HG02970 (cell line): Measurements from ENCODE around the gene RNF146.
"Not testable (repeated sequence)": the region's sequence is repeated elsewhere in the genome, so short reads cannot be mapped to it uniquely, and the experiment has no call there.

Source experiments
- ATAC-seq: cut with Tn5 transposase; IDR thresholded peaks from one replicate; pipeline ENCODE4 v1.9.1; 2021; ENCODE audit warnings: mild to moderate bottlenecking, moderate library complexity, moderate number of reproducible peaks; ENCODE audit not compliant: unreplicated experiment, low FRiP score

The RNF146 gene, protein sequence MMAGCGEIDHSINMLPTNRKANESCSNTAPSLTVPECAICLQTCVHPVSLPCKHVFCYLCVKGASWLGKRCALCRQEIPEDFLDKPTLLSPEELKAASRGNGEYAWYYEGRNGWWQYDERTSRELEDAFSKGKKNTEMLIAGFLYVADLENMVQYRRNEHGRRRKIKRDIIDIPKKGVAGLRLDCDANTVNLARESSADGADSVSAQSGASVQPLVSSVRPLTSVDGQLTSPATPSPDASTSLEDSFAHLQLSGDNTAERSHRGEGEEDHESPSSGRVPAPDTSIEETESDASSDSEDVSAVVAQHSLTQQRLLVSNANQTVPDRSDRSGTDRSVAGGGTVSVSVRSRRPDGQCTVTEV

DNA sequence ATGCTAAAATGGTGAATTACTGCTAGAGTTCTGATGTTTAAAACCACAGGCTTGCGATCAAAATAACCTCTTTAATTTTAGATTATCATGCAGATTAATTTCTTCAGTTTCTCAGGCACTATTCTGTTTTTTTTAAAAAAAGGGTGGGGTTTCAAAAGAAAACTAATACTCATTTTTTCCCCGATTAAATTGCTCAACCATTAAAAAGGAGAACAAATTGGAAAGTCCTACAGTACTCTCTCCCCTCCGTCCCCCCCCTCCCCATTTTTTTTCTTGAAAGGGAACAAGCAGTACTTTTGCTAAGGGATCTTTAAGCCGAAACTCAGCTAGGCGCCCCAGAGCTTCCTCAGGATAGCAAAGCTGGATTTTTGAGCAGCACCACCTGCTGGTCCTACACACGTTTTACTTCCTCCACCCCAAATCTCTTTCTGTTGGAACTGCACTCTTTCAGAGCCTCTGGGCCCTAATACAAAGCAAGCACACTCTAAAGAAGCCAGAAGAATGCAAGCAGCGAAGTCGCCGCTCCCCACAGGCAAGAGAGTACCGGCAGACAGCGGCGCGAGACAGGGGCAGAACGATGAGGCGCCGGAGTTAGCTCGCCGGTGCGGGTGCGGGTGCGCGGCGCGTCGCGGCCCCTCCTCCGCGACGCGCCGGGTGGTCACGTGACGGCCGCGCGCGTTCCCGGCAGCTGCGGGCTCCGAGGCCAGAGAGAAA is at the start of gene RNF146:
Gene RNF146 (plus strand): TSS at position 687 of the 714 bp plus-strand sequence. CDS start 13,475 bp downstream, outside the sequence.
- peak; percentile 89 for ATAC-seq

DNA sequence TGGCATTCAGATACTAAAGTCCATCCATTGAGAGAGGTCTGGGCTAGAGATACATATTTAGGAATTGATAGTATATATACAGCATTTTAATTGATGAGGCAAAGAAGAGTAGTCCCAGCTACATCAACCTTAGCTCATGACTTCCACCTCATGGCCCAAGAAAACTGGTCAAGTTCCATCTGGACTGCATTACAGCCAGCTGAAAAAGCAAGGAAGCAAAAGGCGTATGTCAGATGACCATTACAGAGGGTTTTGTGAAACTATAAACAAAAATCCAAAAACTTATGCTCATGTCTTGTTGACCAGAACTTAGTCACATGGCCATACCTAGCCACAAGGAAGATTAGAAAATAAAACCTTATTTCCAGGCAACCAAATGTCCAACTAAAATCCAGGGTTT is 46.8 kb upstream of the RNF146 start:
- ATAC-seq = no peak

DNA sequence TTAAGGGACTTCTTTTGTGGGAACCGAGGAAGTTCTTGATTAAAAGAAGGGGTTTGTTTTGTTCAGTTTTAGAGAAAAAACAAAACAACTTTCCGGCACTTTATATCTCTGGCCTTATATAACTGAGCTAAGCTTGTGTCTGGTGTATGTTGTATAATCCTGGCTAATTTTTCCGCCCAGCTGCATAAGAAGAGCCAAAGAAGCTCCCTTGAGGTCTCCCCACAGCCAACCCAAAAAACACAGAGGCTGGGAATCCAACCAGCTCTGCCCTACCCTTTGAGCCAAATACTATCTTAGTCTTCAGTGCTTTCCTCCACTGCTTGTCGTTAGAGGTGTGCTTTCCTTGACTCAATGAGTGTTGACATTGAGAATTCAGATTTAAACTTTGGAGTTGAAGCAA is 45.5 kb upstream of the RNF146 start:
- no peak for ATAC-seq

DNA sequence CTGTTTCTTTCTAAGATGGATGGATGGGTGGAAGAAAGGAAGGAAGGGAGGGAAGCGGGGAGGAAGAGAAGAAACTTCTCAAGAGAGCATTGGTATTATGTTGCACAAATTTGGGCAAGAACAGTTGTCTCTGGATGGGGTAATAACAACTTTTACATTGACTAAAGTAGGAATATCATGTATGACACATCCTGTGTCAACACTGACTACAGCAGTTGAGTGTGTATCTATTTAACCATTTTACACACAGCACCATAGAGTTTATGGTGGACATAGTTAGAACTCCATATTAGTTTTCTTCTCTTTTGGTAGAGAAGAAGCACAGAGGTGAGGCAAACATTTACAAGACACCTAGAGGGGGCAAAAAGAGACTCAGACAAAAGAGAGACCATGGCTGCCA is 44.2 kb upstream of the RNF146 start:
- no peak for ATAC-seq

DNA sequence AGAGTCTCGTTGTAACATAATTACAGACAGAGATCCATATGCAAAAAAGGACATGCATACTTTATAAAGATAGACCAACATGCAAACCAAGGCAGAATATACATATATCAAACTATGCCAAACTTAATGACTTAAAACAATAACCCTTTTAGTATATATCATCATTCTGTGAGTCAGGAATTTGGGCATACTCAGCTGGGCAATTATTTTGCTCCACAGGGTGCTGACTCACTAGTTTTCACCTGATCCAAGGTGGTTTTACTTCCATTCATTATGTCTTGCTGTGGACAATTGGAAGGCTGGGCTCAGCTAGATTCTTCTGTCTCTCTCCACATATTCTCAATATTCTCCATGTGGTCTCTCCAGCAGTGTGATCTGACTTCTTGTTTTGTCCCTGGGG is 41.2 kb upstream of the RNF146 start:
- no peak for ATAC-seq

DNA sequence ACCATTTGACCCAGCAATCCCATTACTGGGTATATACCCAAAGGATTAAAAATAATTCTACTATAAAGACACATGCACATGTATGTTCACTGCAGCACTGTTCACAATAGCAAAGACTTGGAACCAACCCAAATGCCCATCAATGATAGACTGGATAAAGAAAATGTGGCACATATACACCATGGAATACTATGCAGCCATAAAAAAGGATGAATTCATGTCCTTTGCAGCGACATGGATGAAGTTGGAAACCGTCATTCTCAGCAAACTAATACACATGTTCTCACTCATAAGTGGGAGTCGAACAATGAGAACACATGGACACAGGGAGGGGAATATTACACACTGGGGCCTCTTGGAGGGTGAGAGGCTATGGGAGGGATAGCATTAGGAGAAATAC is 32.8 kb upstream of the RNF146 start:
- ATAC-seq = not testable (repeated sequence)

DNA sequence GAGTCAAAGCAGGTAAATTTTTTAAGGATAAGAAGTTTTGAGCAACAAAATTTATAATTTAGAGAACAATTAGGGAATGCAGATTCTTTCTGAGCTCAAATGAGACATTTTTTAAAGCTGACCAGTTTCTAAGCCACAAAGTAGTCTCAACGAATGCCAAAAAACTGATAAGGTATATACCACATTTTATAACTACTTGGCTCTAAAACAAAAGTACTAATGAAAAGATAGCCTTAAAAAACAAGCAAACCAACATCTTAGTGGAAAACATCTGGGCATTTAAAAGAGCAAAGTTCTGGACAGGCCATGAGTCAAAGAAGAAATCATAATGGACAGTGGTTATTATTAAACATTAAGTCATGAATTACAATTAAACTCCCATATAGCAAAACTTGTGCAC is 23.2 kb upstream of the RNF146 start:
- no peak for ATAC-seq

DNA sequence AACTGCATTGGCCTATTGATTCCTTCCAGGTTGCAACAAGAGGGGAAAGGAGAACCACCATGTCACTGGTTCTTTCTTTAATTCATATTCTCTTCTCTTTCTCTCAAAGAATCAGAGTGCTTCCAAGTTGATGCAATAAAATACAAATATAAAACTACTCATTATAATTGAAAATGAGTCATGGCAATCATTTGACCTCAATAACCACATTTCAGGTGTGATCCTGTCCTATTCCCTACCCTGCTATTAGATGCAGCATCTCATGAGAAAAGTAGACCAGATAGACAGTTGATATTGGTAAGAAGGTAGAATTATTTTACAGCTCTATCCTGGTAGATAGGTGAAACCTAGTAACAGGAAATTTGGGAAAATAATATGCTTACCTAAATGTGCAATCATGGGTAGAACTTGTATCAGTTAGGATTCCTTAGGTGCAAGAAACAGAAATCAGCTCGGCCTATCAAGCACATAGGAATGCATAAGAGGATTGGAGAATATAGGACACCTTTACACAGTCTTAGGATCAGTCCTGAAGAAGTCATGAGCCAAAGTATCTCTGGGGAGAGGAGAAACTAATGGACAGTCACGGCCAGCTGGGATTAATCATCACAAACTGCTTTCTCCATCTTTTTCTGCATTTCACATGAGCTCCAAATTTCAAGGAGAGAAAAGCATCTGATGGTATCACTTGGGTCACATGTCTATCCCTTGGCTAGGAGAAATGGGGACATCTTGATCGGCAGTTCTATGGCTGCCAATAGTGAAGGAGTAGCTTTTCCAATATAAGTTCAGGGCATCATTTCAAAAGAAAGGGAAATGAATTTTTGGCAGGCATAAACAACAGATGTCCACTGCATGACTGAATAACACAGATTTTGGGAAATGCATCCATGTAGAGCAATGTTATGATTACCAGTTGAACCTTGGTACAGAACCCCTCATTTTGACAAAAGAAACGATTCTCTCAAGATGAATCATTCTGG is 19.3 kb upstream of the RNF146 start:
- no peak for ATAC-seq

DNA sequence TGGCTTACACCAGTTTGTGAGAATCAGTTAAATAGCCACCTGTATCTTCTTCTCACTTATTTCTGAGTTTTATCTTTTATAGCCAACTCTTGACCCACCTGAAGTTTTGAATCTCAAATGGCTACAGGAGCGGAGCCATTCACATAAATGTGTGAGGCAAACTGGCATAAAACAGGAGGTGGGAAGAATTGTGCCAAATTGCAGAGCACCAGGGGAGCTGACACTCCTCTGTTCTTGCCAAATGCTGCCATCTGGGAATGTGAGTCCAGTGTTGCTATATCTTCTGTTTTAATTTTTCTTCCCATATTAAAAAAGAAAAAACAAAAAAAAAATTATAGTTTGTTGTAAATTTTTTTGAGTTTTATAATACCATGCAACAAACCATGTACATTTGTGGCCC is 17.0 kb upstream of the RNF146 start:
- no peak for ATAC-seq

DNA sequence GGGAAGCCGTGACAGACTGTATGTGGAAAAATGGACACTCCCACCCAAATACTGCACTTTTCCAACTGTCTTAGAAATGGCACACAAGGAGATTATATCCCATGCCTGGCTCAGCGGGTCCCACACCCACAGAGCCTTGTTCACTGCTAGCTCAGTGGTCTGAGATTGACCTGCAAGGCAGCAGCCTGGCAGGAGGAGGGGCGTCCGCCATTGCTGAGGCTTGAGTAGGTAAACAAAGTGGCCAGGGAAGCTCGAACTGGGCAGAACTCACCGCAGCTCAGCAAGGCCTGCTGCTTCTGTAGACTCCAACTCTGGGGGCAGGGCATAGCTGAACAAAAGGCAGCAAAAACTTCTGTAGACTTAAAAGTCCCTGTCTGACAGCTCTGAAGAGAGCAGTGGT is 11.4 kb upstream of the RNF146 start:
- ATAC-seq = no peak

DNA sequence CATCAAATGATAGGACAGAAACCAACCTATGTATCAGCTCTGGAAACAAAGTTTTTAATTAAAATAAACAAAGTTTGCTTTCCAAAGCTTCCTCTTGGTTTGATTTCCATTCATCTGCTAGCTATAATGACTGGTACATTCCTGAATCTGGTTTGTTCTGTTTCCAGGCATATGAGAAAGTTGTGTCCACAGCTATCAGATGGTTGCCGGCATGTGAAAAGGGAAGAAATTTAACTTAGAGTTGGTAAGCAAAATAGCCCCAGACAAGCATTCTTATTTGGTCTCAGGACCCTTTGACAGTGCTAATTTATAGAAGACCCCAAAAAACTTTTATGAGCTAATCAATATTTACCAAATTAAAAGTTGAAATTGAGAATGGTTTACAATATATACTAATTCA is 3.8 kb upstream of the RNF146 start:
- no peak for ATAC-seq

DNA sequence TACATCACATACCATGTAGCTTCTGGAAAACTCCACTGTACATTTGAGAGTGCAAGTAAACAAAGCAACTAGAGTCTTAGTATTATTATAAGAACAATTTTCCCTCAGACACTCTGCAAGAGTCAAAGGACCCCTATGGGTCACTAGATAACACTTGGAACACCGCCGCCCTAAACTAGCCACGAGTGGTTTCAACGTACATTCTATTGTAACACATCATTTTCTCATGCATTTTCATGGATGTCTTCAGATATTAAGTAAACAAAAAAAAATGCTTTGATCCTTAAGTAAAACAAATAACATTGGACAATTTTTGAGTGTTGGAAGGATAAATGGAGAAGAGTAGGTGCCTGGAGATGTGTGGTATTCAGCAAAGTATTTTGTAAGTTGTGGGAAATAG is 3.2 kb upstream of the RNF146 start:
- ATAC-seq = no peak

DNA sequence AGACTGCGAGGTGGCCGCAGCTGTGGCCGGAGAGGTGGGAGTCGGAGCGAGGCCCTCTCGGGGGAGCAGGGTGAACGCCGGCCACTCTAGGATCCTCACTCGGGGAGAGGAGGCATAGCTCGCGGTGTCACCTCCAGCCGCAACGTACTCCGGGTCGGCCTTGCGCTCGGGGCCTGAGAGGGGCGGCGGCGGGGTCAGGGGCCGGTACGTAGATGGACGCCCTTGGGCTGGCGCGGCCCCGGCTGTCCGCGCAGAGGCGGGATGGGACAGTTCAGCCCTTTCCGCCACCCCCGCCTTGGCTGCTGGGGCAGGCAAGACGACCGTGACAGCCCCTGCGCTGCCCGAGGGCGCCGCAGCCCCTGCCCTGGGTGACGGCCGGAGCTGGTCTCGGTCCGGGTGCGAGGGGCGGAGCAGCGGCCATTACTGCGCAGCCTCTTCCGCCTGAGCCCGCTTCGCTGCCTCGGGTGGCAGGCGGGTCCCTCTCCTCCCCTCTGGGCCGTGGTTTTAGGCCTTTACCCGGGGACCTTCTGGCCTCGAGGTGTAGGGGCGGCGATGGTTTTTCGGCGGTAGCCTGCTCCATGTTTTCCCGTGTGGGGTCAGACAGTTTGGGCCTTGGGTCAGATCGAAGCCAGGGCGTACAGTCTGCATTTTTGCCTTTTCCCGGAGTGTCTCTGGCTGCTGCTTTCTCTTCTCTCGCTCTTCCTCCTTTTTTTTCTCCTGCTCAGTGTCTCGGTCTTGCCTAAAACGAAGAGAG is 405 bp downstream of the RNF146 start:
- peak; percentile 68 for ATAC-seq

DNA sequence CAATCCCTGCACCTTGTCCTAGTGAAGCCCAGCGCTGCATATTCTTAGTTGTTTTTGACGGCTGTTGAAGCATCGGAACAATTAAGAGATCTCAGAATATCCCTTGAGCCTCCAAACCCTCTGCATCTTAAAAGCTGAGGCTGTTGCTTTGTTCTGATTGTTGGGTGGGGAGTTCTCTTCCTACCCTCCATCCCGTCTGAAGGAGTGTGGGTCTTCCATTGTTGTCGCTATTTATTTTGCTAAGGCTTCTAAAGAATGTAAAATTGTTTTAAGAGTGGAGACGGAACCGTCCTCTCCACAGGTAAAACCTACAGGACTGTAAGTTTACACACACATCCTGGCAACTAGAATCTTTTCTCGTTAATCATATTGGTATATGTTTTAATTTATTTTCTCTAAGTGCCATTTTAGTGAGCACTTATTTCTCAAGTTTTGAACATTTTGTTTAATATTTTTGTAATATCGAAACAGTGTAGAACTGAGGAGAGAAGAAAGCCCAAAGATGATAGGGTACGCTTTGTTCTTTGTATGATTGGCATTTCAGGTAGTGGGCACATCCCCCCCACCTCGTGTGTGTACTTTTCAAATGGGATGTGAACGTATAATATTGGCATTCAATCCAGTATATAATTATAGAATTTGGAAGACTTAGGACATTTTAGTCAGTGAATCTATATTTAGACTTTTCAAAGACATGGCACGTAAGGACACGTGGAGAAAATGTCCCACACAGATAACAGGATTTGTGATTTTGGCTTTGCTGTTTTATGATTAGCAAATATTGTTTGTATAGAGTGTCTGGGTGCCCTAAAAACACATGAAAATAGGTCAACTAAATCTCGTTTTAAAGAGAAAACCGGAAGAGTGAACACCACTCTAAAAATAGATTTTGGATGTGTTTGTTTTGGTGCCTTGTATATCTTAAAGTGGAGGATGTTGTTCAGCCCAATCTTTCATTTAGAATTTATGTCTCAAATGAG is 1.3 kb downstream of the RNF146 start:
- no peak for ATAC-seq

DNA sequence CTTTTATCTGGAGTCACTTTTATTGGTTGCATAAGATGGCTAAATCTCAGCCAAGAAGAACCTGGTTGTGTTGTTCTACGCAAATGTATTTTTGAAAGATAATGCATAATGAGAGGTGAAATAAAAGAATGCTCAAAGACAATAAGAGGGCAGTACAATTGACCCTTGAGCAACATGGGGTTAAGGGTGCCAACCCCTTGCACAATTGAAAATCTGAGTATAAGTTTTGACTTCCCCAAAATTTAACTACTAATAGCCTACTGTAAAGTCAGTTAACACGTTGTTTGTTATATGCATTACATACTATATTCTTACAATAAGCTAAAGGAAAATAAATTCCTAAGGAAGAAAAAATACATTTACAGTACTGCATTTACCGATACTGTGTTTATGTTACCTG is 5.9 kb downstream of the RNF146 start:
- ATAC-seq = no peak

DNA sequence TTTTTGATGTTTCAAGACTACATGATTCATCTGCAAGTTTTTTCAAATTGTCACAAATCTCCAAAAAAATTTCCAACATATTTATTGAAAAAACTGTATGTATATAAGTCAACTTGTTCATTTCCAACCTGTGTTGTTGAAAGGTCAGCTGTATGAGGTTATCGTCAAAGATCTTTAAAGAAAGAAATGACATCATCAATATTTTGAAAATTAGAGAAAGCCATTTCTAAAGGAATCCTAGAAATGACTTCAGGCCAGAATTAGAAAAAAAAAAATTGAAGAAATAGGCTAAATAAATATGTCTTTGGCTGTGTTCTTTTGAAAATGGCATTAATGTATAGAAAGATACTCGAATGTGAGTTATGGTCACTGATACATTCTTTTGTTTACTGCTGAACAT is 6.8 kb downstream of the RNF146 start:
- ATAC-seq = no peak

DNA sequence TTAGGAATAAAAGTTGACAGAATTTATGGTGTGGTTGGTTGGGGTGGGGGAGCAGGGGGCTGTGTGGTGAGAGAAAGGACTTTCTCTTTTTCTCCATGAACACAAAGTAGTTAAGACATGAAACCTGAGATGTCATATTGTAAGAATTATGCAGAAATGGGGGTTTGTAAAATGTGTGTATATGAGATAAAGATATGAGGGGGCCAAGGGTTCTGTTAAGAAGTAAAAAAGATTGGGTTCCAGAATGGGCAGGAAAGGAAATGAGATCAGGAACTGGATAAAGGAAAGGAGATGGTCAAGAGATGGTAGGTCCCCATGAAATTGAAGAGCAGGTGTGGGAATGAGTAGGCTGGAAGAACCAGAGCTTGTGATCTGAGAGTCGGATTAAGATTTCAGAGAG is 9.7 kb downstream of the RNF146 start:
- ATAC-seq = no peak

DNA sequence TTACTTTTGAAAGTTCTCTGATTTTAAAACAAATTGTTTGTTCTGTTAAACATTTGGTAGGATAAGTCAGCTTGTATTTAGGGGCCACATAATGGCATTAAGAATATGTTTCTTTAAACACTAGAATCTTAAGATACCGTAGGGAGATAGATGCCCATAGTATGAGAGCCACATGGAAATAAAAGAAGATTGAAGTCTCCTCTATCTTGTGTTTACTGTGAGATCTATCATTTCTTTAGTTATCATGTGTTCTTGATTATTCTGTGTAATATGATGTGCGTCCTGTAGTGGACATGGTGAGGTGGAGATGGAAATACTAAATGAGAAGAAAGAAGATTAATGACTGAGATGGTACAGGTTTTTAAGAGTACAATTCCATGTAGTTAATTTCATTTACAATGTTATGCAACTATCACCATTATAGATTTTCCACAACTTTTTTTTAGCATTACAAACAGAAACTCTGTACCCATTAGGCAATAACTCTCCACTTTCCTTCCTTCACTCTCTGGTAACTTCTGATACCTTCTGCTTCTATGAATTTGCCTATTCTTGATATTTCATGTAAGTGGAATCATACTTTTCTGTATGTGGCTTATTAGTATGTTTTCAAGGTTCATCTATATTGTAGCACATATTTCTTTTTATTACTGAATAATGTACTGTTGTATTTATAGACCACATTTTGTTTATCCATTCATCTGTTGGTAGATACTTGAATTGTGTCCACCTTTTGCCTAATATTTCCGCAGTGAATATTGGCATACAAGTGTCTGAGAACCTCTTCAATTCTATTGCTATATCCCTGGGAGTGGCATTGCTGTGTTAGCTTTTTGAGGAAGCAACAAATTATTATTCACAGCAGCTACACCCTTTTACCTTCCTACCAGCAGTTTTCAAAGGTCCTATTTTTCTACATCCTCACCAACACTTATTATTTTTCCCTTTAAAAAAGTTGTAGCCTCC is 11.5 kb downstream of the RNF146 start:
- no peak for ATAC-seq
